GM19023 (cell line): Measurements from ENCODE around the gene DNAAF8.

Experiments
- ATAC-seq: cut with Tn5 transposase; IDR thresholded peaks from one replicate; pipeline ENCODE4 v1.9.1; 2021; ENCODE audit warnings: mild to moderate bottlenecking, moderate library complexity; ENCODE audit not compliant: unreplicated experiment

DNAAF8 gene

GRCh38 chr16:4797805-4798252 is 63.5 kb downstream of the DNAAF8 start:
- no peak for ATAC-seq

GRCh38 chr16:4798456-4798855 is 64.1 kb downstream of the DNAAF8 start:
- no peak for ATAC-seq
